H1 (cell line): ENCODE results near the gene RPLP2. TPM values are rescaled to one million over a fixed set of nuclear protein-coding genes. Genes with fewer than 3 reads are reported as not detected.

ENCODE experiments used
- BACH1 ChIP-seq: IDR thresholded peaks from 2 replicates; pipeline ENCODE4 v1.6.1; 2012; ENCODE audit warnings: low read length, improper control_type of control experiment
- CBX8 ChIP-seq: fragments of 300-800, 300-1000 bp; sonication (generic); IDR thresholded peaks from 2 replicates; pipeline ENCODE4 v1.7.1; 2016; ENCODE audit warnings: low read depth, low read length, borderline replicate concordance
- CTBP2 ChIP-seq: IDR thresholded peaks from 2 replicates; pipeline ENCODE4 v1.7.0; 2011; ENCODE audit warnings: borderline replicate concordance, mild to moderate bottlenecking, moderate library complexity, mixed read lengths, low read length; ENCODE audit not compliant: insufficient read depth, insufficient read length
- FOSL1 ChIP-seq: IDR thresholded peaks from 2 replicates; pipeline ENCODE4 v1.6.1; 2011; ENCODE audit warnings: mild to moderate bottlenecking, low read depth, low read length, moderate library complexity; ENCODE audit not compliant: insufficient read depth
- GTF2F1 ChIP-seq: IDR thresholded peaks from 2 replicates; pipeline ENCODE4 v1.6.1; 2012; ENCODE audit warnings: low read depth, low read length, improper control_type of control experiment, borderline replicate concordance
- KDM5A ChIP-seq: fragments of 200-600 bp; IDR thresholded peaks from 2 replicates; pipeline ENCODE4 v1.7.1; 2012; ENCODE audit warnings: mild to moderate bottlenecking, low read length, inconsistent platforms, mixed read lengths
- POLR2A ChIP-seq, 2 experiments: IDR thresholded peaks; 1 replicate in 1 of 2; 2 replicates in 1 of 2; pipeline ENCODE4 v1.6.1; 2011; ENCODE audit warnings: low read depth in 2 of 2, low read length in 2 of 2, mild to moderate bottlenecking in 2 of 2; ENCODE audit errors: control extremely low read depth in 1 of 2
- RAD21 ChIP-seq, 2 experiments: IDR thresholded peaks in 1 of 2; conservative IDR thresholded peaks in 1 of 2; 2 replicates each; pipeline ENCODE4 v1.6.1; 2011; ENCODE audit warnings: low read depth in 2 of 2, low read length in 2 of 2, improper control_type of control experiment in 1 of 2, inconsistent platforms in 1 of 2, mild to moderate bottlenecking in 1 of 2, moderate library complexity in 1 of 2
- RFX5 ChIP-seq: IDR thresholded peaks from 2 replicates; pipeline ENCODE4 v1.6.1; 2011; ENCODE audit warnings: low read depth, low read length, improper control_type of control experiment, borderline replicate concordance
- SIX5 ChIP-seq: IDR thresholded peaks from 2 replicates; pipeline ENCODE4 v1.6.1; 2011; ENCODE audit warnings: mild to moderate bottlenecking, low read depth, low read length
- SP4 ChIP-seq: IDR thresholded peaks from 2 replicates; pipeline ENCODE4 v1.6.1; 2012; ENCODE audit warnings: low read length, inconsistent platforms
- SRF ChIP-seq: IDR thresholded peaks from 2 replicates; pipeline ENCODE4 v1.6.1; 2011; ENCODE audit warnings: mild to moderate bottlenecking, low read depth, low read length, moderate library complexity
- TAF1 ChIP-seq: IDR thresholded peaks from 2 replicates; pipeline ENCODE4 v1.6.1; 2011; ENCODE audit warnings: mild to moderate bottlenecking, low read depth, low read length
- TAF7 ChIP-seq: optimal IDR thresholded peaks from 2 replicates; pipeline ENCODE3; 2011; ENCODE audit warnings: low read depth, mild to moderate bottlenecking, inconsistent platforms, low read length, moderate library complexity, borderline replicate concordance
- YY1 ChIP-seq: IDR thresholded peaks from 2 replicates; pipeline ENCODE4 v1.6.1; 2011; ENCODE audit warnings: low read depth, mild to moderate bottlenecking, low read length
- polyA plus RNA-seq, 7 experiments: library from polyadenylated mRNA; depleted of rRNA in 3 of 7; stranded (reverse) in 5 of 7; unstranded in 2 of 7; fragments of >200 nt in 5 of 7; fragments of 200-250 nt in 2 of 7; gene quantifications; 1 replicate in 5 of 7; 2 replicates in 1 of 7; 4 replicates in 1 of 7; pipeline versions ENCODE4 v1.2.1 to v1.2.3, GENCODE V29; 2011 to 2013; ENCODE audit warnings: missing spikeins in 2 of 7, mixed read lengths in 2 of 7
- total RNA-seq: library from RNA; stranded (reverse); fragmentation: NEBNext Ultra II Directional; extraction: Animal tissue kit (Norgen Biotek cat#: 25700); gene quantifications from 2 replicates; pipeline ENCODE4 v1.2.1, GENCODE V29; 2021

RPLP2 gene
- total and polyA plus RNA-seq, 2 of the 8 experiments (the other 6 are each of a cell fraction or from before 2014, with no cell fraction given), result 1,789 to 2,106 TPM

DNA sequence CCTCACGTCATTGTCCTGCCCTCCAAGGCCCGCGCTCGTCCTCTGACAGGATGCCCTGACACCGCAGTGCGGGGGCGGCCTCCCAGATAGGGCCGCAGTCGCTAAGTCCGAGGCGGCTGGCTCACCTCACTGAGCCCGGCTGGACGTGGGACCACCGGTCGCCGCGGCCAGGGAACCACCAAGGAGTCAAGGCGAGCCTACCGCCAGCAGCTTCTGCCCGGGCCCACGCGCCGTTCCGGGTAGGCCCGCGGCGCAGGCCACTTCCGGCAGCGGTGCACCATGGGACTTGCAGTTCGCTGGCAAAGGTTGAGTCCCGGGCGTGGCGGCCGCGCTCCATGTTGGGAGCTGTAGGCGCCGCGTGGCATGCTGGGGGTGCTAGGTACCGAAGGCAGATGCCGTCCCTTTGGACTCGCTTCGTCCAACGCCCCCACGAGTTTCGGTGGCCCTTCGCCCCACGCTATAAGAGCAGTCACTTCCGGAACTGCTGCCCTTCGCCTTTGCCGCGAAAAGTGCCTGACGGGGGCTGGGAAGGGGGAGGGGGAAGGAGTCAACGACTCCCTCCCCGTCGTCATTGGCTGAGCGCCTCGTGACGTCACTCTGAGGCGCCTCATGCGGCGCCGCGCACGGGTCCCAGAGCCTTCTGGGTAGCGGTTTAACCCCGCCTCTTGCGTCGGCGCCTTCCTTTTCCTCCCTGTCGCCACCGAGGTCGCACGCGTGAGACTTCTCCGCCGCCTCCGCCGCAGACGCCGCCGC is at the start of gene RPLP2 (continued):
- TF ChIP-seq RAD21 (IDR thresholded peaks at IDR 0.05 in 1 of 2, conservative IDR thresholded peaks at IDR 0.05 in 1 of 2; ENCODE audit: low read depth in 2 of 2, low read length in 2 of 2) (no peak), TAF7 (peak; percentile 98), SRF (peak; percentile 83), KDM5A (no peak; the same call in none of the 2 replicates), POLR2A (IDR thresholded peaks at IDR 0.05; ENCODE audit: control extremely low read depth in 1 of 2, low read depth in 2 of 2, low read length in 2 of 2) (peak in 1 of 2 experiments; percentile 90; a peak in 2 of 3 replicates), SIX5 (peak; percentile 66), SP4 (no peak), RFX5 (no peak), TAF1 (peak; percentile 99), BACH1 (0 out of 2 replicates have a peak, but pooled peaks have one; percentile 5), FOSL1 (no peak), CTBP2 (no peak), GTF2F1 (peak; percentile 76), CBX8 (no peak), YY1 (peak; percentile 83)
